ENCODE results near the gene KAZN.

Gene KAZN

GRCh38 chr1:15154480-15155036 lies 556.1 kb downstream of the KAZN start:
- no peak for DNase-seq

GRCh38 chr1:15155191-15155590 lies 556.7 kb downstream of the KAZN start:
- DNase-seq: no peak

GRCh38 chr1:15155888-15156741 lies 557.6 kb downstream of the KAZN start:
- DNase-seq: no peak

GRCh38 chr1:15156807-15157380 lies 558.4 kb downstream of the KAZN start:
- DNase-seq: no peak

GRCh38 chr1:15157524-15158399 lies 559.3 kb downstream of the KAZN start:
- DNase-seq: no peak

GRCh38 chr1:15158506-15159165 lies 560.2 kb downstream of the KAZN start:
- no peak for DNase-seq

GRCh38 chr1:15159166-15159555 lies 560.7 kb downstream of the KAZN start:
- DNase-seq: no peak

GRCh38 chr1:15160626-15161025 lies 562.1 kb downstream of the KAZN start:
- DNase-seq: no peak

GRCh38 chr1:15167386-15167785 lies 568.9 kb downstream of the KAZN start:
- no peak for DNase-seq
